PC-3 (cell line): Measurements from ENCODE around the gene CCNB3. TPM values are rescaled to one million over a fixed set of nuclear protein-coding genes. Genes with fewer than 3 reads are reported as not detected.
A peak's percentile ranks its signal among the peaks of the same experiment; 100 is the strongest.
"Not testable (repeated sequence)": the region's sequence is repeated elsewhere in the genome, so short reads cannot be mapped to it uniquely, and the experiment has no call there.

Experiments
- ATAC-seq: fragments of 200-7000 bp; cut with Tn5 transposase; 2 replicates; pipeline ENCODE4 v1.9.1; 2020; ENCODE audit warnings: mild to moderate bottlenecking, moderate library complexity
- BruUV-seq: library from RNA; stranded (reverse); fragments of 400-500 nt; replicated peaks from 2 replicates; lab custom pipeline; 2021; lab: Mats Ljungman, UMichigan
- CTCF ChIA-PET: fragments of 300-600 bp; sonication (Branson Sonifier 250); formaldehyde crosslinking; loops from one replicate; lab custom pipeline; 2022; ENCODE audit warnings: antibody characterized with exemption; lab: Charles Lee
- POLR2A ChIA-PET: fragments of 300-600 bp; sonication (Branson Sonifier 250); formaldehyde crosslinking; loops from one replicate; lab custom pipeline; 2022; ENCODE audit warnings: antibody characterized with exemption; ENCODE audit not compliant: unreplicated experiment; lab: Charles Lee
- DNase-seq: peaks from one replicate; pipeline ENCODE4 v3.0.0-alpha.2; 2015
- H2AFZ ChIP-seq: fragments of 300-600 bp; sonication (generic); 2 replicates; pipeline ENCODE4 v1.6.0; 2016; ENCODE audit warnings: antibody characterized with exemption, low read length
- H3F3A ChIP-seq: fragments of 300-600 bp; sonication (generic); one replicate; pipeline ENCODE4 v1.6.0; 2017; ENCODE audit warnings: antibody characterized with exemption, low read length, control low read depth, mild to moderate bottlenecking; ENCODE audit not compliant: unreplicated experiment
- H3K27ac ChIP-seq: fragments of 300-600 bp; sonication (generic); 2 replicates; pipeline ENCODE4 v1.5.1; 2016; ENCODE audit warnings: mild to moderate bottlenecking, low read length
- H3K27me3 ChIP-seq: fragments of 300-600 bp; sonication (generic); 2 replicates; pipeline ENCODE4 v1.6.1; 2016; ENCODE audit warnings: low read length, mixed read lengths
- H3K36me3 ChIP-seq: fragments of 300-600 bp; sonication (generic); 2 replicates; pipeline ENCODE4 v1.6.1; 2016; ENCODE audit warnings: low read depth, mixed run types, low read length, mixed read lengths
- H3K4me1 ChIP-seq: fragments of 300-600 bp; sonication (generic); 2 replicates; pipeline ENCODE4 v1.5.1; 2016; ENCODE audit warnings: low read length; ENCODE audit not compliant: insufficient read depth
- H3K4me2 ChIP-seq: fragments of 300-600 bp; sonication (generic); 2 replicates; pipeline ENCODE4 v1.6.0; 2016; ENCODE audit warnings: low read length
- H3K4me3 ChIP-seq: fragments of 300-600 bp; sonication (generic); 2 replicates; pipeline ENCODE4 v1.5.1; 2016; ENCODE audit warnings: mild to moderate bottlenecking, low read length, mixed read lengths
- H3K79me2 ChIP-seq: fragments of 300-600 bp; sonication (generic); 2 replicates; pipeline ENCODE4 v1.6.1; 2017; ENCODE audit warnings: low read length, mixed read lengths
- H3K9ac ChIP-seq: fragments of 300-600 bp; sonication (generic); 2 replicates; pipeline ENCODE4 v1.6.0; 2016; ENCODE audit warnings: mild to moderate bottlenecking, low read length
- H3K9me2 ChIP-seq: fragments of 300-600 bp; sonication (generic); replicated peaks from 2 replicates; pipeline ENCODE4 v1.6.1; 2016; ENCODE audit warnings: mixed run types, low read length, mixed read lengths
- H3K9me3 ChIP-seq: fragments of 300-600 bp; sonication (generic); 2 replicates; pipeline ENCODE4 v1.6.1; 2016; ENCODE audit warnings: low read length, mixed read lengths
- H4K20me1 ChIP-seq: fragments of 300-600 bp; sonication (generic); 2 replicates; pipeline ENCODE4 v1.6.1; 2016; ENCODE audit warnings: low read length, mixed read lengths
- CTCF ChIP-seq: fragments of 300-600 bp; sonication (generic); conservative IDR thresholded peaks from 2 replicates; pipeline ENCODE4 v1.5.1; 2017; ENCODE audit warnings: antibody characterized with exemption, low read depth, mild to moderate bottlenecking, low read length
- EZH2 ChIP-seq: fragments of 300-600 bp; sonication (generic); IDR thresholded peaks from one replicate; pipeline ENCODE4 v1.6.1; 2017; ENCODE audit warnings: antibody characterized with exemption, mild to moderate bottlenecking, low read length; ENCODE audit not compliant: unreplicated experiment
- EZH2phosphoT487 ChIP-seq: fragments of 300-600 bp; sonication (generic); IDR thresholded peaks from 2 replicates; pipeline ENCODE4 v1.6.1; 2018; ENCODE audit warnings: mild to moderate bottlenecking, antibody characterized with exemption, low read length, borderline replicate concordance
- intact Hi-C: fragments of 100-400 bp; cut with micrococcal nuclease; formaldehyde crosslinking; loops from 2 replicates; pipeline ENCODE4 v1.9.0; 2023
- total RNA-seq: library from RNA; depleted of rRNA; stranded (reverse); fragments of >200 nt; gene quantifications from 2 replicates; pipeline ENCODE4 v1.2.3, GENCODE V29; 2014

CCNB3 gene
- total RNA-seq, 1 experiment from 2014 or later, result 0.33 TPM

GRCh38 chrX:50327235-50327634 is 122.7 kb downstream of the CCNB3 start:
- CTCF ChIA-PET, result no interaction called here
- Histone ChIP-seq H4K20me1 (no peaks in the 10 kb centered on the region), H3K27ac (no peak overlapping the region), H3K9ac (no peak overlapping the region), H3F3A (no peaks in the 10 kb centered on the region), H3K79me2 (no peaks in the 10 kb centered on the region), H3K9me2 (no peaks in the 10 kb centered on the region), H2AFZ (no peak overlapping the region), H3K4me3 (no peak overlapping the region), H3K36me3 (no peaks in the 10 kb centered on the region), H3K4me1 (no peaks in the 10 kb centered on the region), H3K9me3 (no peaks in the 10 kb centered on the region), H3K4me2 (no peak overlapping the region), H3K27me3 (no peaks in the 10 kb centered on the region)
- DNase-seq (no peak), ATAC-seq (no peak)
- POLR2A ChIA-PET, result no interaction called here
- no TSS peak for BruUV-seq
- intact Hi-C loops, result no loop called here
- no peak for TF ChIP-seq EZH2phosphoT487
- TF ChIP-seq CTCF, result no peak
- no peak for TF ChIP-seq EZH2

- TF ChIP-seq CTCF, result 0 out of 2 replicates have a peak, but pooled peaks have one; percentile 29
- ATAC-seq, BruUV-seq, POLR2A ChIA-PET, H3K27me3 ChIP-seq, H3K36me3 ChIP-seq, H3K27ac ChIP-seq, CTCF ChIA-PET, H3K79me2 ChIP-seq, H3K9me3 ChIP-seq, H3K4me1 ChIP-seq, H3K9me2 ChIP-seq, H3K4me3 ChIP-seq, intact Hi-C loops, H3K4me2 ChIP-seq, H3K9ac ChIP-seq, DNase-seq, H4K20me1 ChIP-seq, H2AFZ ChIP-seq, H3F3A ChIP-seq: not testable (repeated sequence)
Observed at GRCh38 chrX:50332668-50333067, 128.1 kb downstream of the CCNB3 start.

- no peaks in the 10 kb centered on the region for H3K27me3 ChIP-seq
- H3K27ac ChIP-seq, result no peak overlapping the region
- H3F3A ChIP-seq, result no peaks in the 10 kb centered on the region
- no peaks in the 10 kb centered on the region for H3K9me2 ChIP-seq
- no peak overlapping the region for H3K9ac ChIP-seq
- TF ChIP-seq CTCF, result no peak
- TF ChIP-seq EZH2phosphoT487, result no peak
- TF ChIP-seq EZH2, result no peak
- H3K4me1 ChIP-seq, result no peaks in the 10 kb centered on the region
- H3K79me2 ChIP-seq, result no peaks in the 10 kb centered on the region
- no peaks in the 10 kb centered on the region for H4K20me1 ChIP-seq
- H3K36me3 ChIP-seq, result no peaks in the 10 kb centered on the region
- H3K4me2 ChIP-seq, result no peak overlapping the region
- ATAC-seq (no peak), DNase-seq (no peak)
- H2AFZ ChIP-seq, result no peak overlapping the region
- H3K9me3 ChIP-seq, result no peaks in the 10 kb centered on the region
- no TSS peak for BruUV-seq
- no peak overlapping the region for H3K4me3 ChIP-seq
- POLR2A ChIA-PET, result no interaction called here
- CTCF ChIA-PET, result no interaction called here
- intact Hi-C loops, result no loop called here
Observed at GRCh38 chrX:50333308-50333707, 128.7 kb downstream of the CCNB3 start.
